Coronary artery (tissue), 2 donors: ENCODE data around the gene TEX48.

Source experiments
- DNase-seq: peaks from one replicate; pipeline ENCODE4 v3.0.0-alpha.2; 2017; ENCODE audit warnings: low spot score
- H3K27ac ChIP-seq, 2 donors: fragments of 200-600 bp; sonication (generic); one replicate each; pipeline ENCODE4 v1.5.1; 2016 to 2019
- H3K4me3 ChIP-seq: fragments of 200-600 bp; sonication (generic); 2 replicates; pipeline ENCODE4 v1.5.1; 2016; ENCODE audit warnings: mild to moderate bottlenecking, moderate library complexity
- TF ChIP-seq, protein P1 (sequence below): fragments of 200-600 bp; sonication (generic); IDR thresholded peaks from one replicate; pipeline ENCODE4 v1.5.1; 2019; ENCODE audit warnings: antibody characterized with exemption

TEX48 gene

DNA sequence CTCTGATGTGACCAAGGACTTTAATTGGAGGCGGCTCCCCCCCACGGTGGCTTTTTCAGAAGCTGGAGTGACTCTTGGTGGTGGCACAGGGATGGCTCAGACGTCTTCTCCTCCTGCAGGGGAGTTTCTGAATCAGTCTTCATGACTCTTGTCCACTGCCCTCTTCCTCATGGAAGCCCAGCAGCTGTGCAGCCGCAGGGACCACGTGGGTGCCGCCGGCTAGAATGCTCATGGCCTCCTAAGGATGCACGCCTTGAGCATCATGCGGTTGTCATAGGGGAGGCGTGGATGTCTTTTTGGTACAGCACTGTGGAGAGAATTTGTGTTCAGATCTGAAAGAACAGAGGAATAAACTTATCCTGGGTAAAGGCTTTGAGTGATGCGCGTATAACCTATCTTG is 25.7 kb downstream of the TEX48 start:
- TF ChIP-seq, protein P1, sequence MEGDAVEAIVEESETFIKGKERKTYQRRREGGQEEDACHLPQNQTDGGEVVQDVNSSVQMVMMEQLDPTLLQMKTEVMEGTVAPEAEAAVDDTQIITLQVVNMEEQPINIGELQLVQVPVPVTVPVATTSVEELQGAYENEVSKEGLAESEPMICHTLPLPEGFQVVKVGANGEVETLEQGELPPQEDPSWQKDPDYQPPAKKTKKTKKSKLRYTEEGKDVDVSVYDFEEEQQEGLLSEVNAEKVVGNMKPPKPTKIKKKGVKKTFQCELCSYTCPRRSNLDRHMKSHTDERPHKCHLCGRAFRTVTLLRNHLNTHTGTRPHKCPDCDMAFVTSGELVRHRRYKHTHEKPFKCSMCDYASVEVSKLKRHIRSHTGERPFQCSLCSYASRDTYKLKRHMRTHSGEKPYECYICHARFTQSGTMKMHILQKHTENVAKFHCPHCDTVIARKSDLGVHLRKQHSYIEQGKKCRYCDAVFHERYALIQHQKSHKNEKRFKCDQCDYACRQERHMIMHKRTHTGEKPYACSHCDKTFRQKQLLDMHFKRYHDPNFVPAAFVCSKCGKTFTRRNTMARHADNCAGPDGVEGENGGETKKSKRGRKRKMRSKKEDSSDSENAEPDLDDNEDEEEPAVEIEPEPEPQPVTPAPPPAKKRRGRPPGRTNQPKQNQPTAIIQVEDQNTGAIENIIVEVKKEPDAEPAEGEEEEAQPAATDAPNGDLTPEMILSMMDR = no peak
- no peak overlapping the region for H3K27ac ChIP-seq
- H3K4me3 ChIP-seq = no peak overlapping the region
- no peak for DNase-seq

DNA sequence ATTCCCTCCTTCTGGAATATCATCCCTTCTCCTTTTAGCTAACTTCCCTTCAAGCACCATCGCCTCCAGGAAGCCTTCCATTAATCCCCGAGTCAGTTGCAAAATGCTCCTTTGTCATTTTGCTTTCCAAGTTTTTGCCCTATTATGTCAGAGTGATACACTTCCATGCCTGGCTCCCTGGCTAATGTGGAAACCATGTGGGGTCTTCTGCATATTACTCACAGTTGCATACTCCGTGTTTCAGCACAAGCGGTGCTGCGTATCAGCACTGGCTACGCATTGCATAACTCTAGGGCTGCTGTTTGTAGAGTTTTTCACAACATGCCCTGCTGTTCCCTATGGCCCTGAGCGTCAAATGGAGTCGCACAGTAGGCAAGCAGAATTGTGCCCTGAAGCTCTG is 26.3 kb downstream of the TEX48 start:
- DNase-seq = no peak
- H3K4me3 ChIP-seq = no peak overlapping the region
- no peak overlapping the region for H3K27ac ChIP-seq
- TF ChIP-seq, protein P1 = no peak

- no peak for DNase-seq
- H3K4me3 ChIP-seq = no peak overlapping the region
- peak overlapping the region in 1 of 2 donors; percentile 15 for H3K27ac ChIP-seq
- TF ChIP-seq, protein P1 = peak; percentile 79
Measured at GRCh38 chr9:114653556-114654159, 28.3 kb downstream of the TEX48 start.

GRCh38 chr9:114652776-114653555 is 29.0 kb downstream of the TEX48 start:
- TF ChIP-seq, protein P1 = no peak
- Histone ChIP-seq H3K27ac (peak overlapping the region in 1 of 2 donors; percentile 15), H3K4me3 (no peak overlapping the region)
- DNase-seq = no peak

GRCh38 chr9:114643896-114644295 is 38.1 kb downstream of the TEX48 start:
- DNase-seq = peak; percentile 11
- TF ChIP-seq, protein P1 = no peak
- Histone ChIP-seq H3K4me3 (no peak overlapping the region), H3K27ac (no peak overlapping the region)

- DNase-seq = peak; percentile 53
- TF ChIP-seq, protein P1 = no peak
- Histone ChIP-seq H3K4me3 (no peak overlapping the region), H3K27ac (no peak overlapping the region)
Measured at GRCh38 chr9:114643001-114643400, 39.0 kb downstream of the TEX48 start.

DNA sequence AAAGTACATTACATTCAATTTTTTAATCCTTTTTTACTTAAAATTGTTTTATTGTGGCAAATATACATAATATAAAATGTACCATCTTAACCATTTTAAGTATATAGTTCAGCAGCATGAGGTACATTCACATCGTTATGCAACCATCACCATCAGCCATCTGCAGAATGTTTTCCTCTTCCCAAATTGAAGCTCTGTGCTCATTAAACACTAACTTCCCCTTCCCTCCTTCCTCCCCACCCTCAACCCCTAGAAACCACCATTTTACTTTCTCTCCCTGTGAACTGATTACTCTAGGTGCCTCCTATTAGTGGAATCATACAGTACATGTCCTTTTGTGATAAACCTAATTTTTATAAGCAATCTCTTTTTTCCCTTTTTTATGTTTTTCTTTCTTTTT is 40.0 kb downstream of the TEX48 start:
- DNase-seq = no peak
- no peak overlapping the region for H3K4me3 ChIP-seq
- TF ChIP-seq, protein P1 = no peak
- H3K27ac ChIP-seq = no peak overlapping the region
